HepG2 (cell line): ENCODE measurements around the gene KCTD16.

ENCODE experiments used
- ATF2 ChIP-seq: sonication (generic); formaldehyde crosslinking; IDR thresholded peaks from 2 replicates; pipeline ENCODE4 v1.4.0; 2020; ENCODE audit warnings: missing genetic modification reagents
- EZH2 ChIP-seq: conservative IDR thresholded peaks from 2 replicates; pipeline ENCODE4 v1.6.1; 2012; ENCODE audit warnings: mild to moderate bottlenecking, low read depth, low read length, moderate library complexity
- HES4 ChIP-seq: sonication (generic); formaldehyde crosslinking; IDR thresholded peaks from 2 replicates; pipeline ENCODE4 v1.9.0; 2021; ENCODE audit warnings: mild to moderate bottlenecking, missing genetic modification reagents, borderline replicate concordance
- POLR2AphosphoS2 ChIP-seq: IDR thresholded peaks from 2 replicates; pipeline ENCODE4 v1.6.1; 2011; ENCODE audit warnings: low read depth, low read length, improper control_type of control experiment
- SALL1 ChIP-seq: sonication (generic); formaldehyde crosslinking; IDR thresholded peaks from 2 replicates; pipeline ENCODE4 v1.8.0; 2022; ENCODE audit warnings: mild to moderate bottlenecking, missing genetic modification reagents
- TP53 ChIP-seq: sonication (generic); formaldehyde crosslinking; conservative IDR thresholded peaks from 2 replicates; pipeline ENCODE4 v1.4.0; 2020; ENCODE audit warnings: missing genetic modification reagents
- ZFY ChIP-seq: sonication (generic); formaldehyde crosslinking; IDR thresholded peaks from 2 replicates; pipeline ENCODE4 v1.4.0; 2020; ENCODE audit warnings: missing genetic modification reagents
- ZNF530 ChIP-seq: sonication (generic); formaldehyde crosslinking; IDR thresholded peaks from 2 replicates; pipeline ENCODE4 v1.5.0; 2020; ENCODE audit warnings: low read depth, mild to moderate bottlenecking, missing genetic modification reagents
- TF ChIP-seq, protein P1 (sequence below): IDR thresholded peaks from 2 replicates; pipeline ENCODE4 v1.6.1; 2016; ENCODE audit warnings: missing compliant biosample characterization, missing genetic modification reagents, borderline replicate concordance
- TF ChIP-seq, protein P2 (sequence below): sonication (generic); formaldehyde crosslinking; IDR thresholded peaks from 2 replicates; pipeline ENCODE4 v1.5.0; 2020; ENCODE audit warnings: mild to moderate bottlenecking, missing genetic modification reagents, moderate library complexity

DNA sequence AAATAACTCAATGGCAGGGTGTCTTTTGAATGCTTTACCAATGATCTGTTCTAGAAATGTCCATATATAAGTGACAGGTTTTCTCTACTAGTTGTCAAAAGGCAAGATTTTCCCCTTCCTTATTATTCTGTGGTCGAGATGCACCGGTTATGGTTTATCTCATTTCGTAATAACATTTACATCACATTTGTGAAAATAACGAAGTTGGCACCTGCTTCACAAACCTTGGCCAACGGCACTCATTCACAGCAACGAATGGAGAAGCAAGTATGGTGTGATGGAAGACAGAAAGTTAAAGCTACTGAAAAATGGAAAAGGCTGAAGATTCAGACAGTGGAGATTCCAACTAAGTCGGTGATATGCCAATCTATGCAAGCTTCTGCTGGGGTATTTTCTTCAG, 235.8 kb downstream of the KCTD16 start:
- TF ChIP-seq POLR2AphosphoS2 = no peak
- TF ChIP-seq ATF2 (CRISPR knock-in tag) = no peak
- TF ChIP-seq HES4 (CRISPR knock-in tag) = no peak
- TF ChIP-seq, protein P1, sequence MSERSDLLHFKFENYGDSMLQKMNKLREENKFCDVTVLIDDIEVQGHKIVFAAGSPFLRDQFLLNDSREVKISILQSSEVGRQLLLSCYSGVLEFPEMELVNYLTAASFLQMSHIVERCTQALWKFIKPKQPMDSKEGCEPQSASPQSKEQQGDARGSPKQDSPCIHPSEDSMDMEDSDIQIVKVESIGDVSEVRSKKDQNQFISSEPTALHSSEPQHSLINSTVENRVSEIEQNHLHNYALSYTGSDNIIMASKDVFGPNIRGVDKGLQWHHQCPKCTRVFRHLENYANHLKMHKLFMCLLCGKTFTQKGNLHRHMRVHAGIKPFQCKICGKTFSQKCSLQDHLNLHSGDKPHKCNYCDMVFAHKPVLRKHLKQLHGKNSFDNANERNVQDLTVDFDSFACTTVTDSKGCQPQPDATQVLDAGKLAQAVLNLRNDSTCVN (CRISPR knock-in tag) = no peak
- TF ChIP-seq ZFY = no peak
- no peak for TF ChIP-seq EZH2
- TF ChIP-seq SALL1 (CRISPR knock-in tag) = no peak
- no peak for TF ChIP-seq TP53 (CRISPR knock-in tag)
- TF ChIP-seq ZNF530 (CRISPR knock-in tag) = no peak
- TF ChIP-seq, protein P2, sequence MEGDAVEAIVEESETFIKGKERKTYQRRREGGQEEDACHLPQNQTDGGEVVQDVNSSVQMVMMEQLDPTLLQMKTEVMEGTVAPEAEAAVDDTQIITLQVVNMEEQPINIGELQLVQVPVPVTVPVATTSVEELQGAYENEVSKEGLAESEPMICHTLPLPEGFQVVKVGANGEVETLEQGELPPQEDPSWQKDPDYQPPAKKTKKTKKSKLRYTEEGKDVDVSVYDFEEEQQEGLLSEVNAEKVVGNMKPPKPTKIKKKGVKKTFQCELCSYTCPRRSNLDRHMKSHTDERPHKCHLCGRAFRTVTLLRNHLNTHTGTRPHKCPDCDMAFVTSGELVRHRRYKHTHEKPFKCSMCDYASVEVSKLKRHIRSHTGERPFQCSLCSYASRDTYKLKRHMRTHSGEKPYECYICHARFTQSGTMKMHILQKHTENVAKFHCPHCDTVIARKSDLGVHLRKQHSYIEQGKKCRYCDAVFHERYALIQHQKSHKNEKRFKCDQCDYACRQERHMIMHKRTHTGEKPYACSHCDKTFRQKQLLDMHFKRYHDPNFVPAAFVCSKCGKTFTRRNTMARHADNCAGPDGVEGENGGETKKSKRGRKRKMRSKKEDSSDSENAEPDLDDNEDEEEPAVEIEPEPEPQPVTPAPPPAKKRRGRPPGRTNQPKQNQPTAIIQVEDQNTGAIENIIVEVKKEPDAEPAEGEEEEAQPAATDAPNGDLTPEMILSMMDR = no peak
